ENCODE data around the gene APOC4.

- TF ChIP-seq ZNF623 (tag by site-specific recombination; IDR thresholded peaks at IDR 0.05) (no peak), CTCF (tag by site-specific recombination; IDR thresholded peaks at IDR 0.05) (no peak), ZNF639 (tag by site-specific recombination; IDR thresholded peaks at IDR 0.05) (no peak), EGR2 (tag by site-specific recombination; IDR thresholded peaks at IDR 0.05; ENCODE audit: low read depth) (no peak), ZNF24 (tag by site-specific recombination; IDR thresholded peaks at IDR 0.05) (no peak), ZNF280C (tag by site-specific recombination; IDR thresholded peaks at IDR 0.05) (no peak), ZBTB49 (tag by site-specific recombination; IDR thresholded peaks at IDR 0.05; ENCODE audit: low read depth) (no peak), KLF1 (tag by site-specific recombination; IDR thresholded peaks at IDR 0.05) (no peak), ZNF549 (tag by site-specific recombination; IDR thresholded peaks at IDR 0.05) (no peak), SP2 (tag by site-specific recombination; IDR thresholded peaks at IDR 0.05) (no peak), KLF17 (tag by site-specific recombination; IDR thresholded peaks at IDR 0.05) (no peak), ZFP37 (tag by site-specific recombination; IDR thresholded peaks at IDR 0.05) (no peak), ATF2 (tag by site-specific recombination; IDR thresholded peaks at IDR 0.05; ENCODE audit: low read depth) (no peak), ZNF791 (tag by site-specific recombination; IDR thresholded peaks at IDR 0.05) (no peak)
These were observed 33.2 kb upstream of the APOC4 start for GRCh38 chr19:44908836-44909261.
